22Rv1 (cell line): ENCODE data around the gene CCDC40.

Source experiments
- ZFX ChIP-seq: fragments of 450-650 bp; IDR thresholded peaks from 2 replicates; pipeline ENCODE4 v1.6.1; 2017; ENCODE audit warnings: antibody characterized with exemption, borderline replicate concordance
- TF ChIP-seq, protein P1 (sequence below): fragments of 450-650 bp; IDR thresholded peaks from 2 replicates; pipeline ENCODE4 v1.5.1; 2017; ENCODE audit warnings: mild to moderate bottlenecking

DNA sequence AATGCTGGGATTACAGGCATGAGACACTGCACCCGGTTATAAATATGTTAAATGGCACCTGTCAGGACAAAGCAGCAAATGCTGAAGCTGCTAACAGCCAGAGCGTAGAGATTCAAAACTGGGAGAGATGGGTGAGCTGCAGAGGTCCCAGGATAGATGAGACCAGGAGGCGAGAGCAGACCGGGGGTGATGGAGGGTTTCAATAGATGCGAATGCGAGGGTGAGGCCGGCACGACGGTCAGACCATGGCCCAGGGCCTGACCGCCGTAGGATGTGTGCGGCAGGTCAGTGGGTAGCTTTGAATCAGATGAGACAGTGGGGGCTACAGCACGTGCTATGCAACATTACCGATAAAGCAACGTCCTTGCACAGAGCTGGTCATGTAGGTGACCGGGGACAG, 14.3 kb downstream of the CCDC40 start:
- TF ChIP-seq, protein P1, sequence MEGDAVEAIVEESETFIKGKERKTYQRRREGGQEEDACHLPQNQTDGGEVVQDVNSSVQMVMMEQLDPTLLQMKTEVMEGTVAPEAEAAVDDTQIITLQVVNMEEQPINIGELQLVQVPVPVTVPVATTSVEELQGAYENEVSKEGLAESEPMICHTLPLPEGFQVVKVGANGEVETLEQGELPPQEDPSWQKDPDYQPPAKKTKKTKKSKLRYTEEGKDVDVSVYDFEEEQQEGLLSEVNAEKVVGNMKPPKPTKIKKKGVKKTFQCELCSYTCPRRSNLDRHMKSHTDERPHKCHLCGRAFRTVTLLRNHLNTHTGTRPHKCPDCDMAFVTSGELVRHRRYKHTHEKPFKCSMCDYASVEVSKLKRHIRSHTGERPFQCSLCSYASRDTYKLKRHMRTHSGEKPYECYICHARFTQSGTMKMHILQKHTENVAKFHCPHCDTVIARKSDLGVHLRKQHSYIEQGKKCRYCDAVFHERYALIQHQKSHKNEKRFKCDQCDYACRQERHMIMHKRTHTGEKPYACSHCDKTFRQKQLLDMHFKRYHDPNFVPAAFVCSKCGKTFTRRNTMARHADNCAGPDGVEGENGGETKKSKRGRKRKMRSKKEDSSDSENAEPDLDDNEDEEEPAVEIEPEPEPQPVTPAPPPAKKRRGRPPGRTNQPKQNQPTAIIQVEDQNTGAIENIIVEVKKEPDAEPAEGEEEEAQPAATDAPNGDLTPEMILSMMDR, result no peak
- no peak for TF ChIP-seq ZFX
